Measurements from ENCODE around the gene MTAP. TPM values are rescaled to one million over a fixed set of nuclear protein-coding genes. Genes with fewer than 3 reads are reported as not detected.

Gene MTAP
- total RNA-seq, 3 donors from 2014 or later, result 20.8 to 40.2 (median 29.5) TPM

DNA sequence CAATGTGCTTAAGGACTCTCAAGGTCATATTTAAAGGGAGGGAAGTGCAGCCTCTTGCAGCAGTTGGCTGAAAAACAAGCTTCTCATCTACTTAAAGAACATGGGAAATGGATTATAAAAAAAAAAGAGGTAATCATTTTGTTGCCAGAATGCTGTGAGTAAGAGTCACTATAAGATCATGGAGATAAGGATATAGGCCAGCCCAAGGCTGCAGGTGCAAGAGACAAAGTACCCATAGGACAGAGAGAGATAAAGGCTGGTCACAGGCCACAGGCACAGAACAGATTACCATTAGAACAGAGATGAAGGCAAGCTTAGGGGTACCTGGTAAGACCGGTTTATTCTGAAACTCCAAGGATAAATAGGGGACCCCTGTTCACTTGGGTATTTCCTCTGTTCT is 121.3 kb downstream of the MTAP start:
- Histone ChIP-seq H3K27ac (no peak overlapping the region), H3K36me3 (no peaks in the 10 kb centered on the region), H3K4me3 (no peak overlapping the region), H3K27me3 (no peaks in the 10 kb centered on the region), H3K9me3 (no peaks in the 10 kb centered on the region), H3K4me1 (no peaks in the 10 kb centered on the region)
- intact Hi-C loops (cut with DNase I; ENCODE audit: low total_unique reads), result loop anchor here (10.0 kb wide), 2 partner anchors 341 to 539 kb away; partner anchors contain the start of gene IFNA2
- TF ChIP-seq POLR2A (IDR thresholded peaks at IDR 0.05) (no peak), POLR2AphosphoS5 (IDR thresholded peaks at IDR 0.05) (no peak), CTCF (IDR thresholded peaks at IDR 0.05) (no peak)
- DNase-seq (ENCODE audit: low spot score in 2 of 2), result no peak

DNA sequence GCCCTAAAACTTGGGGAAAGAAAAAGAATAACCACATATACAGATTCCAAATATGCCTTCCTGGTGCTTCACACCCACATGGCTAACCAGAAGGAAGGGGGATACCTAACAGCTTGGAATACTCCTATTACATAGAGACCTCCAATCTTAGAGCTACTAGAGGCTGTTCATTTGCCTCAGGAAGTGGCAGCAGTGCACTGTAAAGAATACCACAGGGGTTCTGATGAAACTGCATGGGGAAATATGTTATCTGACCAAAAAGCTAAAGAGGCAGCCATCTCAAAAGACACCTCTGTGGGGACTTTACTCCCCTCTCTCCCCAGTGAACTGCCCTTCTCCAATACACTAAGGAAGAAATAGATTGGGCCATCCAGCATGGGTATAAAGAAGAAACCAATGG is 125.3 kb downstream of the MTAP start:
- TF ChIP-seq POLR2A (IDR thresholded peaks at IDR 0.05) (no peak), POLR2AphosphoS5 (IDR thresholded peaks at IDR 0.05) (no peak), CTCF (IDR thresholded peaks at IDR 0.05) (no peak)
- H3K4me3 ChIP-seq, result no peak overlapping the region
- DNase-seq (ENCODE audit: low spot score in 2 of 2), result no peak
- no peaks in the 10 kb centered on the region for H3K36me3 ChIP-seq
- no peaks in the 10 kb centered on the region for H3K4me1 ChIP-seq
- H3K27me3 ChIP-seq, result no peaks in the 10 kb centered on the region
- H3K27ac ChIP-seq, result no peak overlapping the region
- intact Hi-C loops (cut with DNase I; ENCODE audit: low total_unique reads), result loop anchor here (10.0 kb wide), 2 partner anchors 337 to 543 kb away; partner anchors contain the start of gene IFNA2
- H3K9me3 ChIP-seq, result no peaks in the 10 kb centered on the region

- TF ChIP-seq POLR2A (IDR thresholded peaks at IDR 0.05), result no peak
- Histone ChIP-seq H3K9me3 (no peaks in the 10 kb centered on the region), H3K27me3 (no peaks in the 10 kb centered on the region), H3K27ac (no peak overlapping the region), H3K36me3 (no peaks in the 10 kb centered on the region), H3K4me1 (no peaks in the 10 kb centered on the region), H3K4me3 (no peak overlapping the region)
- intact Hi-C loops (cut with DNase I; ENCODE audit: low total_unique reads), result no loop called here
- no peak for DNase-seq (ENCODE audit: low spot score in 2 of 2)
Measured at GRCh38 chr9:21931428-21931827, 129.0 kb downstream of the MTAP start.

DNA sequence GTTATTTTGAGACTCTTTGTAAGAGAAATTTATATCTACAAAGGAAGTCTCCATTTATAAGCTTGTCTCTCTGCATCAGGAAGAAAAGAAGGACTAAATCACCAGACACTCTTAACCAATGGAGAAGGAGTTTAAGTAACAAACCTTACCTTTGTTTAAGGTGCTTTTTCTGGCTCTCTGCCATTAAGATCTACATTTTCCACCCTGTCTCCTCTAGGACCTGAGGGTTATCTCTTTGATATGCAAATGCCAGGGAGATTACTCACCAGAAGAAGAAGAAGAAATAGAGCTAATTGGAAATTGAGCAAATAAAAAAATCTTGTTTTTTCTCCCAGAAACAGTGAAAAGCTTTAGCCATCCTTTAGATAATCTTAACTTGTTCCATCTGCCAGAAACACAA is 130.8 kb downstream of the MTAP start:
- TF ChIP-seq CTCF (IDR thresholded peaks at IDR 0.05), result no peak
- no peak for TF ChIP-seq POLR2AphosphoS5 (IDR thresholded peaks at IDR 0.05)
- no peak for TF ChIP-seq POLR2A (IDR thresholded peaks at IDR 0.05)
- no peaks in the 10 kb centered on the region for H3K4me1 ChIP-seq
- H3K36me3 ChIP-seq, result no peaks in the 10 kb centered on the region
- H3K9me3 ChIP-seq, result no peaks in the 10 kb centered on the region
- intact Hi-C loops (cut with DNase I; ENCODE audit: low total_unique reads), result no loop called here
- no peak overlapping the region for H3K4me3 ChIP-seq
- no peak for DNase-seq (ENCODE audit: low spot score in 2 of 2)
- H3K27me3 ChIP-seq, result no peaks in the 10 kb centered on the region
- no peak overlapping the region for H3K27ac ChIP-seq

- H3K4me1 ChIP-seq, result no peaks in the 10 kb centered on the region
- DNase-seq (ENCODE audit: low spot score in 2 of 2), result no peak
- H3K36me3 ChIP-seq, result no peaks in the 10 kb centered on the region
- intact Hi-C loops (cut with DNase I; ENCODE audit: low total_unique reads), result no loop called here
- H3K27ac ChIP-seq, result no peak overlapping the region
- H3K27me3 ChIP-seq, result no peaks in the 10 kb centered on the region
- no peak for TF ChIP-seq POLR2A (IDR thresholded peaks at IDR 0.05)
- H3K4me3 ChIP-seq, result no peak overlapping the region
- H3K9me3 ChIP-seq, result no peaks in the 10 kb centered on the region
Measured at GRCh38 chr9:21933865-21934264, 131.4 kb downstream of the MTAP start.

- H3K4me3 ChIP-seq, result no peak overlapping the region
- H3K27me3 ChIP-seq, result no peaks in the 10 kb centered on the region
- no peak for TF ChIP-seq CTCF (IDR thresholded peaks at IDR 0.05)
- no peak for TF ChIP-seq POLR2A (IDR thresholded peaks at IDR 0.05)
- no peak for TF ChIP-seq POLR2AphosphoS5 (IDR thresholded peaks at IDR 0.05)
- intact Hi-C loops (cut with DNase I; ENCODE audit: low total_unique reads), result no loop called here
- H3K36me3 ChIP-seq, result no peaks in the 10 kb centered on the region
- H3K9me3 ChIP-seq, result no peaks in the 10 kb centered on the region
- DNase-seq (ENCODE audit: low spot score in 2 of 2), result no peak
- H3K4me1 ChIP-seq, result no peaks in the 10 kb centered on the region
- no peak overlapping the region for H3K27ac ChIP-seq
Measured at GRCh38 chr9:21935631-21936030, 133.2 kb downstream of the MTAP start.

Measured in breast epithelium (tissue), 4 donors.